HG03342 (cell line): ENCODE measurements around the gene PCK2.

Experiments
- ATAC-seq: cut with Tn5 transposase; IDR thresholded peaks from one replicate; pipeline ENCODE4 v1.9.1; 2021; ENCODE audit warnings: mild to moderate bottlenecking, moderate library complexity; ENCODE audit not compliant: unreplicated experiment

The PCK2 gene

DNA sequence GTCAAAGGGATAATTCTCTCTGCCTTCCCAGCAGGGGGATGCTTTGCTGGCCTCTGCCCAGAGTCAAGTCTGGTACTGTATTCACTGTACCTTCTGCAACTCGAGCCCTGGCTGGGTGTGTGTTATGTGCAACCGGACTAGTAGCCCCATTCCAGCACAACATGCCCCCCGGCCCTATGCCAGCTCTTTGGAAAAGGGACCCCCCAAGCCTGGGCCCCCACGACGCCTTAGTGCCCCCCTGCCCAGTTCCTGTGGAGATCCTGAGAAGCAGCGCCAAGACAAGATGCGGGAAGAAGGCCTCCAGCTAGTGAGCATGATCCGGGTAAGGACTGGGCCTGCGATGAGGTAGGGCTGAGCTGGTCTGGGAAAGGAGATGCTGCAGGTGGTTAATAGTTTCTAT lies 56.5 kb downstream of the PCK2 start:
- ATAC-seq: no peak

DNA sequence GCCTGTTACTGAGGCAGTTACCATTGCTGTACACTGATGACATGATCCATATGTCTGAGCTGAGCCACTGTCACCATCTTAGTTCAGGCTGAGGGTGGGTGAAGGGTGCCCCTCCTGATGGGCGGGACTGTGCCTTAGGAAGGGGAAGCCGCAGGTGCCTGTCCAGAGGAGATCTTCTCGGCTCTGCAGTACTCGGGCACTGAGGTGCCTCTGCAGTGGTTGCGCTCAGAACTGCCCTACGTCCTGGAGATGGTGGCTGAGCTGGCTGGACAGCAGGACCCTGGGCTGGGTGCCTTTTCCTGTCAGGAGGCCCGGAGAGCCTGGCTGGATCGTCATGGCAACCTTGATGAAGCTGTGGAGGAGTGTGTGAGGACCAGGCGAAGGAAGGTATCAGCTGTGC lies 56.9 kb downstream of the PCK2 start:
- ATAC-seq: no peak

DNA sequence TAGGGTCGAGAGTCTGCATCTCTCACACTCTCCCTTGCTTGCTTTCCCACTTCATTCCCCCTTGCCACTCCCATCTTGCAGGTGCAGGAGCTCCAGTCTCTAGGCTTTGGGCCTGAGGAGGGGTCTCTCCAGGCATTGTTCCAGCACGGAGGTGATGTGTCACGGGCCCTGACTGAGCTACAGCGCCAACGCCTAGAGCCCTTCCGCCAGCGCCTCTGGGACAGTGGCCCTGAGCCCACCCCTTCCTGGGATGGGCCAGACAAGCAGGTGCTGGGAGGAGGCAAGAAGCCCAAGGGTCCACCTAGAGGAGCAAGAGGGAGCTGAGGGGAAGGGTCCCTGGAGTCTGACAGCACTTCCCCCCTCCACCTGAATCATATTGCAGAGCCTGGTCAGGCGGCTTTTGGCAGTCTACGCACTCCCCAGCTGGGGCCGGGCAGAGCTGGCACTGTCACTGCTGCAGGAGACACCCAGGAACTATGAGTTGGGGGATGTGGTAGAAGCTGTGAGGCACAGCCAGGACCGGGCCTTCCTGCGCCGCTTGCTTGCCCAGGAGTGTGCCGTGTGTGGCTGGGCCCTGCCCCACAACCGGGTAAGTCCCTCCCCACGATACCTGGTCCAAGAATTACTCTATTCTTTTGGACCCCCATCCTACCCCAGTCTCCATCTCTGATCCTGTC lies 57.4 kb downstream of the PCK2 start:
- ATAC-seq: no peak
